Motor neuron (in vitro differentiated cells): ENCODE results near the gene G3BP1. TPM values are rescaled to one million over a fixed set of nuclear protein-coding genes. Genes with fewer than 3 reads are reported as not detected.
A peak's percentile ranks its signal among the peaks of the same experiment; 100 is the strongest.

Experiments used
- ATAC-seq, 8 experiments: fragments of 200-7000 bp; cut with Tn5 transposase; replicated peaks in 6 of 8; 2 replicates each; pipeline ENCODE4 v1.8.0; 2021; ENCODE audit warnings: mild to moderate bottlenecking in 8 of 8, moderate library complexity in 8 of 8
- H3K27ac ChIP-seq, 2 donors: fragments of 250-450 bp; sonication (Bioruptor Pico); 2 replicates each; pipeline ENCODE4 v1.9.0; 2021; ENCODE audit warnings: antibody characterized with exemption in 2 of 2, mild to moderate bottlenecking in 2 of 2, moderate library complexity in 1 of 2
- H3K4me1 ChIP-seq, 2 donors: fragments of 250-450 bp; sonication (Bioruptor Pico); replicated peaks in 1 of 2; 2 replicates each; pipeline ENCODE4 v1.6.1; 2021; ENCODE audit warnings: antibody characterized with exemption in 2 of 2, mild to moderate bottlenecking in 2 of 2, moderate library complexity in 1 of 2
- H3K4me3 ChIP-seq, 5 donors: fragments of 250-450 bp; sonication (Bioruptor Pico); 2 replicates each; pipeline ENCODE4 v1.9.0; 2021; ENCODE audit warnings: antibody characterized with exemption in 5 of 5, mild to moderate bottlenecking in 5 of 5, moderate library complexity in 4 of 5
- WGBS, 10 experiments: fragments of 450-650 bp; shearing (Covaris generic); methylation state at CpG; one replicate each; pipeline ENCODE4 v1.0.0; 2022; 5-methylcytosine and 5-hydroxymethylcytosine counted together
- in situ Hi-C, 9 experiments: fragments of 400-800 bp; cut with MboI; loops; one replicate each; pipeline ENCODE4 v1.15.0; 2021; ENCODE audit warnings: low sequenced_read_pairs in 9 of 9, low pct_unique_long_range_greater_than_20kb in 2 of 9; ENCODE audit not compliant: unreplicated experiment in 9 of 9
- total RNA-seq, 8 experiments: library from RNA; unstranded; fragments of 300-600 nt; gene quantifications; 2 replicates each; pipeline versions ENCODE4 v1.2.3 to v1.2.4, GENCODE V29; 2022

G3BP1 gene
- total RNA-seq, 8 experiments from 2014 or later = 54.3 to 186 (median 112) TPM

- 0 to 30% (median 19%) methylated on average over 1 to 16 of the region's 61 CpGs; no CpG with 5 or more reads in 4 of the 10 experiments for WGBS, 10 experiments
- peak; percentile 92 to 98 (median 94) for ATAC-seq
- in situ Hi-C loops = no loop called here
- Histone ChIP-seq H3K4me3 (peak within 1 kb of the TSS; percentile 61 to 96 (median 79)), H3K27ac (peak within 1 kb of the TSS; percentile 85 to 89), H3K4me1 (peaks cover 12 to 18% of the 10 kb centered on the region in 2 donors)
These were observed 13.1 kb upstream of the G3BP1 start, which contains the start of gene ATOX1 for GRCh38 chr5:151758430-151759241. TSS of gene ATOX1 (minus strand) at chr5:151758631. CDS start at chr5:151758551, 80 bp downstream.

- Histone ChIP-seq H3K4me3 (no peak overlapping the region), H3K27ac (no peak overlapping the region), H3K4me1 (peaks cover 0 to 3% of the 10 kb centered on the region in 2 donors)
- in situ Hi-C loops = no loop called here
- no peak for ATAC-seq
These were observed 7.0 kb upstream of the G3BP1 start for GRCh38 chr5:151764801-151765200.

GRCh38 chr5:151766975-151767374 is 4.8 kb upstream of the G3BP1 start:
- ATAC-seq = no peak
- Histone ChIP-seq H3K4me1 (peaks cover 7 to 8% of the 10 kb centered on the region in 2 donors), H3K27ac (no peak overlapping the region), H3K4me3 (no peak overlapping the region)
- in situ Hi-C loops = no loop called here

- Histone ChIP-seq H3K4me1 (peaks cover 11 to 16% of the 10 kb centered on the region in 2 donors), H3K4me3 (peak overlapping the region; percentile 36 to 50 (median 46)), H3K27ac (peak overlapping the region; percentile 85 to 96)
- 0 to 40% (median 1%) methylated on average over 1 to 22 of the region's 75 CpGs; no CpG with 5 or more reads in 3 of the 10 experiments for WGBS, 10 experiments
- peak; percentile 12 to 43 (median 32) for ATAC-seq
- in situ Hi-C loops = no loop called here
These were observed 1.1 kb upstream of the G3BP1 start for GRCh38 chr5:151770383-151771258.

GRCh38 chr5:151772029-151772845 is 483 bp downstream of the G3BP1 start:
- ATAC-seq = peak in 6 of 8 experiments; percentile 4 to 17 (median 7)

GRCh38 chr5:151772846-151773561 is 1.2 kb downstream of the G3BP1 start:
- Histone ChIP-seq H3K27ac (peak overlapping the region; percentile 77 to 91), H3K4me3 (peak overlapping the region; percentile 55 to 67 (median 64)), H3K4me1 (peaks cover 11 to 16% of the 10 kb centered on the region in 2 donors)
- WGBS, 10 experiments = 0 to 4% (median 0%) methylated on average over 5 to 14 of the region's 18 CpGs
- no peak for ATAC-seq
- in situ Hi-C loops = no loop called here

More at GRCh38 chr5:151772029-151772845, 483 bp downstream of the G3BP1 start:
- Histone ChIP-seq H3K4me1 (peaks cover 11 to 16% of the 10 kb centered on the region in 2 donors), H3K4me3 (peak overlapping the region; percentile 55 to 67 (median 64)), H3K27ac (peak overlapping the region; percentile 77 to 91)
- in situ Hi-C loops = no loop called here
- WGBS, 10 experiments = 0 to 1% (median 0%) methylated on average over 1 to 19 of the region's 87 CpGs; no CpG with 5 or more reads in 4 of the 10 experiments

- Histone ChIP-seq H3K4me3 (peak overlapping the region; percentile 55 to 67 (median 64)), H3K27ac (no peak overlapping the region), H3K4me1 (peaks cover 11 to 16% of the 10 kb centered on the region in 2 donors)
- in situ Hi-C loops = no loop called here
- WGBS, 10 experiments = 0 to 7% (median 0%) methylated on average over 1 to 3 of the region's 3 CpGs
- ATAC-seq = no peak
These were observed 2.2 kb downstream of the G3BP1 start for GRCh38 chr5:151773951-151774350.

GRCh38 chr5:151775025-151775606 is 3.4 kb downstream of the G3BP1 start:
- ATAC-seq = no peak
- in situ Hi-C loops = no loop called here
- no peak overlapping the region for H3K27ac ChIP-seq
- peak overlapping the region in 1 of 5 donors; percentile 60 for H3K4me3 ChIP-seq
- H3K4me1 ChIP-seq = peaks cover 8 to 13% of the 10 kb centered on the region in 2 donors
- WGBS, 10 experiments = 0 to 58% (median 40%) methylated on average over 1 to 3 of the region's 3 CpGs; no CpG with 5 or more reads in 1 of the 10 experiments

- 53 to 100% (median 93%) methylated on average over 2 to 3 of the region's 3 CpGs for WGBS, 10 experiments
- H3K4me1 ChIP-seq = peaks cover 3 to 9% of the 10 kb centered on the region in 2 donors
- ATAC-seq = no peak
- no peak overlapping the region for H3K4me3 ChIP-seq
- in situ Hi-C loops = no loop called here
- H3K27ac ChIP-seq = no peak overlapping the region
These were observed 7.9 kb downstream of the G3BP1 start for GRCh38 chr5:151779531-151780125.

GRCh38 chr5:151780348-151780747 is 8.6 kb downstream of the G3BP1 start:
- Histone ChIP-seq H3K27ac (no peak overlapping the region), H3K4me1 (peaks cover 0 to 3% of the 10 kb centered on the region in 2 donors), H3K4me3 (no peak overlapping the region)
- in situ Hi-C loops = no loop called here
- WGBS, 10 experiments = 40 to 98% (median 82%) methylated on average over 1 to 6 of the region's 11 CpGs; no CpG with 5 or more reads in 3 of the 10 experiments
- ATAC-seq = no peak

- 13 to 100% (median 60%) methylated on average over 1 of the region's 1 CpG; no CpG with 5 or more reads in 3 of the 10 experiments for WGBS, 10 experiments
- no peaks in the 10 kb centered on the region for H3K4me1 ChIP-seq
- no peak for ATAC-seq
- in situ Hi-C loops = no loop called here
- H3K27ac ChIP-seq = no peak overlapping the region
- no peak overlapping the region for H3K4me3 ChIP-seq
These were observed 9.4 kb downstream of the G3BP1 start for GRCh38 chr5:151781201-151781600.
